ENCODE results near the gene MMEL1. TPM values are rescaled to one million over a fixed set of nuclear protein-coding genes. Genes with fewer than 3 reads are reported as not detected.
A peak's percentile ranks its signal among the peaks of the same experiment; 100 is the strongest.

MMEL1 gene
- total RNA-seq, 1 donor from 2014 or later: 1.0 TPM

DNA sequence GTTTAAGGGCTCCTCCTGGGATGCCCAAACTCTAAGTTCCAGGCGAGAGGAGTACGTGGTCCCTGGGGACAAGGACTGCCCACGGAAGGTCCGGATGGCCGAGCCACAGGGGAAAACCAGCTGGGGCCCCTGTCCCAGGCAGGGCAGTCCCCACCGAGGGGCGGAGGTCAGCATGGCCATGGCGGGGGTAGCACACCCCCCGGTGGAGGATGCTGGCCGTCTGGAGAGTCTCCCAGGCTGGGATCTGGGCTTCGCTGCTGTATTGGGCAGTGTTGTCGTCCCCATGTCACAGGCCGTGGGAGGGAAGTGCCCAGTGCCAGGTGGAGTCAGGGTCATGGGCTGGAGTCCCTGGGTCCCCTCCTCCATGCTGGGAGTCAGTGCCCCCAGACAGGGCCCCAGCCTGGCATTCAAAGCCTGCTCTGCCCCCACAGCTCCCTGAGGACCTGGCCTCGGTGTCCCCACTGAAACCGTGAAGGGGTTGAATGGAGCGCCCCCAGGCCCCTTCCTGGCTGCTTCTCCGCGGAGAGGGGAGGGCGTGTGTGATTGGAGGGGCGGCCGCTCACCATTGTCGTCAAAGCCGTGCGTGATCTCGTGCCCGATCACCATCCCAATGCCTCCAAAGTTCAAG lies 39.5 kb downstream of the MMEL1 start:
- H3K36me3 Mint-ChIP-seq (ENCODE audit: low read depth): no peaks in the 10 kb centered on the region
- H3K27me3 Mint-ChIP-seq (ENCODE audit: insufficient read depth): peaks cover under 1% of the 10 kb centered on the region
- no peak overlapping the region for H3K4me3 Mint-ChIP-seq
- no peaks in the 10 kb centered on the region for H3K4me1 Mint-ChIP-seq (ENCODE audit: low read depth)
- intact Hi-C loops (cut with micrococcal nuclease): no loop called here
- H3K9me3 Mint-ChIP-seq: no peaks in the 10 kb centered on the region
- no peak for DNase-seq (ENCODE audit: low spot score)
- H3K27ac Mint-ChIP-seq: no peak overlapping the region

GRCh38 chr1:2592672-2593071 lies 40.1 kb downstream of the MMEL1 start:
- Mint-ChIP-seq H3K27ac (peak overlapping the region; percentile 27), H3K9me3 (no peaks in the 10 kb centered on the region), H3K36me3 (ENCODE audit: low read depth) (no peaks in the 10 kb centered on the region), H3K4me3 (no peak overlapping the region), H3K27me3 (ENCODE audit: insufficient read depth) (no peaks in the 10 kb centered on the region), H3K4me1 (ENCODE audit: low read depth) (no peaks in the 10 kb centered on the region)
- no peak for DNase-seq (ENCODE audit: low spot score)
- intact Hi-C loops (cut with micrococcal nuclease): no loop called here

GRCh38 chr1:2591581-2592261 lies 41.1 kb downstream of the MMEL1 start:
- Mint-ChIP-seq H3K36me3 (ENCODE audit: low read depth) (no peaks in the 10 kb centered on the region), H3K9me3 (no peaks in the 10 kb centered on the region), H3K27me3 (ENCODE audit: insufficient read depth) (no peaks in the 10 kb centered on the region), H3K27ac (no peak overlapping the region), H3K4me1 (ENCODE audit: low read depth) (no peaks in the 10 kb centered on the region), H3K4me3 (no peak overlapping the region)
- intact Hi-C loops (cut with micrococcal nuclease): no loop called here
- DNase-seq (ENCODE audit: low spot score): no peak

DNA sequence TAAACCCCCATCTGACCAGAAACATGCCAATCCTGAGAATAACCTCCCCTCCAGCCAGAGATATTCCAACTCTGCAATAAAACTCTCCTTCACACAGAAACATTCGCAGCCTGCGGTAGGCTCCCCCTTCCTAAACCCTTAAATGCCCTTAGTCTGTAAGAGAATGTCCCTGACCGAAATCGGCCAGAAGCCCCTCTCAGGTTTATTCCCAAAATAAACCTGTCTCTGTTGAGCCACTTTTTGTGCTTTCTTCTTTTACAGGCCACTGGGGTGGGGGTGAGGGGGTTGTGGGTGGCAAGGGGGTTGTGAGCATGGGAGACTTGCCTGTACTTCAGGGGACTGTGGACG lies 41.6 kb downstream of the MMEL1 start:
- intact Hi-C loops (cut with micrococcal nuclease): no loop called here
- no peak overlapping the region for H3K27ac Mint-ChIP-seq
- H3K27me3 Mint-ChIP-seq (ENCODE audit: insufficient read depth): no peaks in the 10 kb centered on the region
- H3K36me3 Mint-ChIP-seq (ENCODE audit: low read depth): no peaks in the 10 kb centered on the region
- H3K4me3 Mint-ChIP-seq: no peak overlapping the region
- no peak for DNase-seq (ENCODE audit: low spot score)
- H3K4me1 Mint-ChIP-seq (ENCODE audit: low read depth): no peaks in the 10 kb centered on the region
- no peaks in the 10 kb centered on the region for H3K9me3 Mint-ChIP-seq

- DNase-seq (ENCODE audit: low spot score): no peak
- intact Hi-C loops (cut with micrococcal nuclease): no loop called here
- Mint-ChIP-seq H3K27me3 (ENCODE audit: insufficient read depth) (no peaks in the 10 kb centered on the region), H3K36me3 (ENCODE audit: low read depth) (no peaks in the 10 kb centered on the region), H3K27ac (no peak overlapping the region), H3K9me3 (no peaks in the 10 kb centered on the region), H3K4me1 (ENCODE audit: low read depth) (peaks cover 1% of the 10 kb centered on the region), H3K4me3 (no peak overlapping the region)
These were observed 42.3 kb downstream of the MMEL1 start for GRCh38 chr1:2590233-2591141.

DNA sequence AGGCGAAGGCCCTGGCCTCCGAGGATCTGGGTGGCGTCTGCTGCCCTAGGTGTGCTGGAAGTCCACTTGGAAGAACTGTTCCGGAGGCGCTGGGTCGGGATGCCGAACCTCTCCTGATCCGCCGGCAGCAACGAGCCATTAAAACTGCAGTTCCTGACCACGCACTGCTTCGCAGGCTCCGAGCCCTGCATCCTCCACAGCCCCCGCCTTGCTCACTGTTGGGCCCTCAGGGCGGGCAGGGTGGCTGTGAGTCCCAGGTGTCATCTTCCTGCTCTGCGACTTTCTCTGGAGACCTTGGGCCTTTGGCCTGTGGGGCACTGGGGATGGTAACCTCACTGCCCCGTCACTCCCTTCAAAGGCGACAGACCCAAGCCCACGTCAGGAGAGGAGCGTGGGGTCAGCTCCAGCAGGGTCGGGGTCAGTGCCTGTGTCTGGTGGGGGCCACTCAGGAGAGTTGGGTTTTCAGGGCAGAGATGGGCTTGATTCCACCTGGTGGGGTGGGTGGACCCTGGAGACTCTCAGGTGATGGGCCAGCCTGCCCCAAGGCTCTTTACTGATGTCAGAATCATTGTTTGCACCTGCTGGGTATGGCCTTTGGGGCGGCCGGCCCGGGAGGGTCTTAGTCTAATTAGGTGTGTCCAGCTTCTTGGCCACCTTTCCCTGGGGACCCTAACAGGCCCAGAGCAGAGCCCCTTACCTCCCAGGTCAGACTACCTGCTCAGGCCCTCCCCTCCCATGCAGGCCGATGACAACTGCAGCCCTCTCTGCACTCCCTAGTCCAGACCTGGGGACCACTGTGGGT lies 43.2 kb downstream of the MMEL1 start:
- no peaks in the 10 kb centered on the region for H3K27me3 Mint-ChIP-seq (ENCODE audit: insufficient read depth)
- no peak overlapping the region for H3K27ac Mint-ChIP-seq
- H3K36me3 Mint-ChIP-seq (ENCODE audit: low read depth): no peaks in the 10 kb centered on the region
- H3K4me3 Mint-ChIP-seq: peak overlapping the region; percentile 58
- no peaks in the 10 kb centered on the region for H3K9me3 Mint-ChIP-seq
- intact Hi-C loops (cut with micrococcal nuclease): loop anchor here (10.0 kb wide), 1 partner anchor 1035 kb away; the partner anchor contains the start of gene TPRG1L
- no peak for DNase-seq (ENCODE audit: low spot score)
- H3K4me1 Mint-ChIP-seq (ENCODE audit: low read depth): peaks cover 10% of the 10 kb centered on the region

DNA sequence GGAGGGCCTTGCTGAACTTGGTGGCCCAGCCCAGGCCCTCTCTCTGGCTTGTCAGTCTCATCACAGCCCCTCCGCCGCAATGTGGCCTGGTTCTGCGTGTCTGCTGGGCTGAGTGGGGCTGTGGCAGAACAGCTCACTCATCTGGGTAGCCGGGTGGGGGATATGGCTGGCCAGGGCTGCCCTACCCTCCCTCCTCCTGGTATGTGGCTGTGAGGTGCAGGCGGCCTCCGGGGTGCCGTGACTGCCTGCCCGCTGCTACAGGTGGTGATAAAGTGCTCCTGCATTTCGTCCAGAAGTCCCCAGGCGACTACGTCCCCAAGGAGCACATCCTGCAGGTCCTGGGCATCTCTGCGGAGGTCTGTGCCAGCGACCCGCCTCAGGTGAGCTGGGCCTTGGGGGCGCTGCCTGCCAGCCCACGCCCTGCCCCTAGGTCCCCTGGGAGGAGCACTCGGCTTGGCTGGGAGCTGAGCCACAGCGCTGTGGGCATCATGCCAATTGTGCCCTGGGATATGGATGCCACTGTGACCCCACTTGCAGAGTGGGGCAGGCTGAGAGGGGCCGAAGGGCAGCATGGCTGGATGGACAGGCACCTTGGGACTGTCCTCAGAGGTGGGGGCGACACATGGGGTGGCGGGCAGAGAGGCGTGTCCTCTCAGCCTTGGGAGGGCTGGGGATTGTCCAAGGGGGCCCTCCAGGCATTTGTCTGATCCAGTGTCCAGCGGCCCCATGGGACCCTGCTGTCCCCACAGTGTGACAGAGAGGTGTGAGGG lies 44.0 kb downstream of the MMEL1 start:
- no peak overlapping the region for H3K27ac Mint-ChIP-seq
- H3K9me3 Mint-ChIP-seq: no peaks in the 10 kb centered on the region
- H3K36me3 Mint-ChIP-seq (ENCODE audit: low read depth): no peaks in the 10 kb centered on the region
- H3K4me1 Mint-ChIP-seq (ENCODE audit: low read depth): peaks cover 17% of the 10 kb centered on the region
- no peaks in the 10 kb centered on the region for H3K27me3 Mint-ChIP-seq (ENCODE audit: insufficient read depth)
- DNase-seq (ENCODE audit: low spot score): no peak
- H3K4me3 Mint-ChIP-seq: peak overlapping the region; percentile 39
- intact Hi-C loops (cut with micrococcal nuclease): loop anchor here (10.0 kb wide), 1 partner anchor 1036 kb away; the partner anchor contains the start of gene TPRG1L

DNA sequence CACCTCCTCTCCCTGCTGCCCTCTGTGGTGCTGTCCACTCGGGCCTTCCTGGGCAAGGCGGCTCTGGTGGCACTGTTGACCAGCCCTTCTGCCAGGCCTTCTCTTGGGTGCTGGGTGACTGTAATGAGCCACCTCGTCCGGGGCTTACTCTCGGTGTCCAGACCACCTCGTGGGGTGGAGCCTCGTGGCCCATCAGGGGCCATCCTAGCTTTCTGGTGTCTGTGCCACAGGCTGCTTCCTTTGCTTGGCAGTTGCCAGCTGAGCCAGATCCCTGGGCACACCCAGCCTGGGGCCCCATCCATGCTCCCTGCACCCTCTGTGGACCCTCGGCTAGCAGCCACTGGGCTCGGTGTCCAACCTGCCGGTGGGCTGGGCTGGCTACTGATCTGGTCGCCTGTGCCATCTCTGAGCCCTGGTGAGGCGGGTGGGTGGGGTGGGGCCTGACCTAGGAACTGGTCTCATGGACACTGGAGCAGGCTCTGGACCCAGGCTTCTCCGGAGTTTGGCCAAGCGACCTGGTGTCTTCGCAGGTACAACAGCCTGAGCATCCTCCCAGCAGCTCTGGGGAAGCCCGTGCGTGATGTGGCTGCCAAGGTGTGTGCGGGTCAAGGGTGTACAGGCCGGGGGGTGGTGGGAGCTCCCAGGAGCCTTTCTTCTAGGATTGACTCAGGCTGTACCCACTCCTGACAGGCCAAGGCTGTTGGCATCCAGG lies 44.8 kb downstream of the MMEL1 start:
- intact Hi-C loops (cut with micrococcal nuclease): loop anchor here (2.0 to 10.0 kb wide), 4 partner anchors 383 to 1037 kb away; partner anchors contain the start of genes FAAP20, TMEM52 and TPRG1L
- H3K27ac Mint-ChIP-seq: no peak overlapping the region
- peaks cover 26% of the 10 kb centered on the region for H3K4me1 Mint-ChIP-seq (ENCODE audit: low read depth)
- H3K9me3 Mint-ChIP-seq: no peaks in the 10 kb centered on the region
- DNase-seq (ENCODE audit: low spot score): no peak
- peak overlapping the region; percentile 80 for H3K4me3 Mint-ChIP-seq
- no peaks in the 10 kb centered on the region for H3K36me3 Mint-ChIP-seq (ENCODE audit: low read depth)
- no peaks in the 10 kb centered on the region for H3K27me3 Mint-ChIP-seq (ENCODE audit: insufficient read depth)

- intact Hi-C loops (cut with micrococcal nuclease): loop anchor here (2.0 to 10.0 kb wide), 4 partner anchors 382 to 1038 kb away; partner anchors contain the start of genes FAAP20, TMEM52 and TPRG1L
- H3K4me1 Mint-ChIP-seq (ENCODE audit: low read depth): peaks cover 32% of the 10 kb centered on the region
- H3K27ac Mint-ChIP-seq: peak overlapping the region; percentile 7
- H3K9me3 Mint-ChIP-seq: no peaks in the 10 kb centered on the region
- H3K36me3 Mint-ChIP-seq (ENCODE audit: low read depth): peaks cover 1% of the 10 kb centered on the region
- no peaks in the 10 kb centered on the region for H3K27me3 Mint-ChIP-seq (ENCODE audit: insufficient read depth)
- H3K4me3 Mint-ChIP-seq: peak overlapping the region; percentile 80
- no peak for DNase-seq (ENCODE audit: low spot score)
These were observed 45.6 kb downstream of the MMEL1 start for GRCh38 chr1:2587071-2587859.

GRCh38 chr1:2586154-2587070 lies 46.4 kb downstream of the MMEL1 start, which contains the start of gene PRXL2B:
Gene PRXL2B, plus strand, starts transcription at chr1:2586777. Its CDS starts 109 bp downstream, at chr1:2586886.
- intact Hi-C loops (cut with micrococcal nuclease): loop anchor here (1.0 to 10.0 kb wide), 12 partner anchors 8 to 1038 kb away; partner anchors contain the start of genes FAAP20, MORN1, PANK4 and RER1
- peak within 1 kb of the TSS; percentile 94 for H3K27ac Mint-ChIP-seq
- peaks cover 3% of the 10 kb centered on the region for H3K36me3 Mint-ChIP-seq (ENCODE audit: low read depth)
- H3K9me3 Mint-ChIP-seq: no peaks in the 10 kb centered on the region
- no peaks in the 10 kb centered on the region for H3K27me3 Mint-ChIP-seq (ENCODE audit: insufficient read depth)
- DNase-seq (ENCODE audit: low spot score): peak; percentile 98
- H3K4me1 Mint-ChIP-seq (ENCODE audit: low read depth): peaks cover 40% of the 10 kb centered on the region
- peak within 1 kb of the TSS; percentile 86 for H3K4me3 Mint-ChIP-seq
